AG04449 (cell line): Measurements from ENCODE around the gene NGEF.

Source experiments
- CTCF ChIA-PET: fragments of 350-600 bp; formaldehyde crosslinking; extraction: SDS; loops from one replicate; lab custom pipeline; 2021; ENCODE audit warnings: antibody characterized with exemption; lab: Yijun Ruan, JAX
- POLR2A ChIA-PET: fragments of 400-600, 350-600 bp; formaldehyde crosslinking; extraction: SDS; loops from one replicate; lab custom pipeline; 2020; ENCODE audit warnings: antibody characterized with exemption, inconsistent platforms; lab: Yijun Ruan, JAX
- DNase-seq: peaks from one replicate; pipeline ENCODE4 v3.0.0-alpha.2; 2010; ENCODE audit warnings: low read depth, low spot score
- H3K4me3 ChIP-seq: 2 replicates; pipeline ENCODE4 v1.5.1; 2011; ENCODE audit warnings: low read depth, mild to moderate bottlenecking, control low read depth, low read length
- TF ChIP-seq, protein P1 (sequence below): IDR thresholded peaks from one replicate; pipeline ENCODE4 v1.5.1; 2011; ENCODE audit warnings: mild to moderate bottlenecking, moderate library complexity, low read length, control low read depth, inconsistent platforms; ENCODE audit not compliant: insufficient read depth; ENCODE audit errors: missing control alignments

Gene NGEF

GRCh38 chr2:232940724-232941123 is 72.3 kb downstream of the NGEF start:
- TF ChIP-seq, protein P1, sequence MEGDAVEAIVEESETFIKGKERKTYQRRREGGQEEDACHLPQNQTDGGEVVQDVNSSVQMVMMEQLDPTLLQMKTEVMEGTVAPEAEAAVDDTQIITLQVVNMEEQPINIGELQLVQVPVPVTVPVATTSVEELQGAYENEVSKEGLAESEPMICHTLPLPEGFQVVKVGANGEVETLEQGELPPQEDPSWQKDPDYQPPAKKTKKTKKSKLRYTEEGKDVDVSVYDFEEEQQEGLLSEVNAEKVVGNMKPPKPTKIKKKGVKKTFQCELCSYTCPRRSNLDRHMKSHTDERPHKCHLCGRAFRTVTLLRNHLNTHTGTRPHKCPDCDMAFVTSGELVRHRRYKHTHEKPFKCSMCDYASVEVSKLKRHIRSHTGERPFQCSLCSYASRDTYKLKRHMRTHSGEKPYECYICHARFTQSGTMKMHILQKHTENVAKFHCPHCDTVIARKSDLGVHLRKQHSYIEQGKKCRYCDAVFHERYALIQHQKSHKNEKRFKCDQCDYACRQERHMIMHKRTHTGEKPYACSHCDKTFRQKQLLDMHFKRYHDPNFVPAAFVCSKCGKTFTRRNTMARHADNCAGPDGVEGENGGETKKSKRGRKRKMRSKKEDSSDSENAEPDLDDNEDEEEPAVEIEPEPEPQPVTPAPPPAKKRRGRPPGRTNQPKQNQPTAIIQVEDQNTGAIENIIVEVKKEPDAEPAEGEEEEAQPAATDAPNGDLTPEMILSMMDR = no peak
- CTCF ChIA-PET = no interaction called here
- POLR2A ChIA-PET = no interaction called here
- no peak overlapping the region for H3K4me3 ChIP-seq
- no peak for DNase-seq

GRCh38 chr2:232937278-232937906 is 75.7 kb downstream of the NGEF start:
- CTCF ChIA-PET = interaction anchor here (1.3 kb wide), 1 partner anchor 116 kb away, joined by 4 read pairs; no protein-coding TSS in a partner anchor
- H3K4me3 ChIP-seq = no peak overlapping the region
- TF ChIP-seq, protein P1 = no peak
- POLR2A ChIA-PET = no interaction called here
- no peak for DNase-seq

- TF ChIP-seq, protein P1 = no peak
- ChIA-PET POLR2A (no interaction called here), CTCF (interaction anchor here (1.1 kb wide), 1 partner anchor 123 kb away, joined by 3 read pairs; no protein-coding TSS in a partner anchor)
- no peak for DNase-seq
- H3K4me3 ChIP-seq = no peak overlapping the region
Measured at GRCh38 chr2:232931636-232932035, 81.4 kb downstream of the NGEF start.

DNA sequence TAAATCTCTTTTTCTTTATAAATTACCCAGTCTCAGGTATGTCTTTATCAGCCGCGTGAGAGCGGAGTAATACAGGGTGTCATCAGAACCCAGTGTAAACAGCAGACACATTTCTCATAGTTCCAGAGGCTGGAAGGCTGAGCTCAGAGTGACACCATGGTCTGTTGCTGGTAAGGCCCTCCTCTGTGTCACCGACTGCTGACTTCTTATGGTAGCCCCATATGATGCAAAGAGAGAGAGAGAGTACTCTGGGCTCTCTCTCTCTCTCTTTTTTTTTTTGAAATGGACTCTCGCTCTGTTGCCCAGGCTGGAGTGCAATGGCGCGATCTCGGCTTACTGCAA is 83.0 kb downstream of the NGEF start:
- DNase-seq = no peak
- CTCF ChIA-PET = no interaction called here
- POLR2A ChIA-PET = interaction anchor here (0.5 kb wide), 1 partner anchor 35 kb away, joined by 3 read pairs; no protein-coding TSS in a partner anchor
- no peak overlapping the region for H3K4me3 ChIP-seq
- TF ChIP-seq, protein P1 = no peak

DNA sequence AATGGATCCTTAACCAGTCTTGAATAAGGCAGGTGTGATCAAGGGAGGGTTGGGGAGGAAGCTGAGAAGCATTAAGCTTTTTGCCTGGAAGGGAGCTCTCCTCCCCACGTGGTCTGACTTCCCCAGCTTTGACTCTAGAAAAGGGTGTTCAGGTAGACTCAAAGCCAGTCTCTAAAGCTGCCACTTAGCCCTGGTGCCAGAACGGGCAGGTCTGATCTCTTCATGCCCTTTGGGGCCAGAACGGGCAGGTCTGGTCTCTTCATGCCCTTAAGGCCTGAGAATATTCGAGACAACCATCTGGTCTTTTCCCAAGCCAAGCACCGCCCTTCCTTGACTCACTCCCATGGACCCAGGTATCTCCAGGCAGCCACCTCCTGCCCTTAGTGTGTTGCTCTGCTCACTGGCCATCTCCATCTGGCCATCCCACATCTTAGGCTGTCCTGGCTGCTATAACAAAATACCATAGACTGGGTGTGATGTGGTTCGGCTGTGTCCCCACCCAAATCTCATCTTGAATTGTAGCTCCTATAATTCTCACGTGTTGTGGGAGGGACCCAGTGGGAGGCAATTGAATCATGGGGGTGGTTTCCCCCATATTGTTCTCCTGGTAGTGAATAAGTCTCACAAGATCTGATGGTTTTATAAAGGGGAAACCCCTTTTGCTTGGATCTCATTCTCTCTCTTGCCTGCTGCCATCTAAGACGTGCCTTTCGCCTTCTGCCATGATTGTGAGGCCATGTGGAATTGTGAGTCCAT is 83.6 kb downstream of the NGEF start:
- no peak for DNase-seq
- ChIA-PET CTCF (no interaction called here), POLR2A (interaction anchor here (0.5 kb wide), 1 partner anchor 34 kb away, joined by 3 read pairs; no protein-coding TSS in a partner anchor)
- TF ChIP-seq, protein P1 = no peak
- H3K4me3 ChIP-seq = no peak overlapping the region

DNA sequence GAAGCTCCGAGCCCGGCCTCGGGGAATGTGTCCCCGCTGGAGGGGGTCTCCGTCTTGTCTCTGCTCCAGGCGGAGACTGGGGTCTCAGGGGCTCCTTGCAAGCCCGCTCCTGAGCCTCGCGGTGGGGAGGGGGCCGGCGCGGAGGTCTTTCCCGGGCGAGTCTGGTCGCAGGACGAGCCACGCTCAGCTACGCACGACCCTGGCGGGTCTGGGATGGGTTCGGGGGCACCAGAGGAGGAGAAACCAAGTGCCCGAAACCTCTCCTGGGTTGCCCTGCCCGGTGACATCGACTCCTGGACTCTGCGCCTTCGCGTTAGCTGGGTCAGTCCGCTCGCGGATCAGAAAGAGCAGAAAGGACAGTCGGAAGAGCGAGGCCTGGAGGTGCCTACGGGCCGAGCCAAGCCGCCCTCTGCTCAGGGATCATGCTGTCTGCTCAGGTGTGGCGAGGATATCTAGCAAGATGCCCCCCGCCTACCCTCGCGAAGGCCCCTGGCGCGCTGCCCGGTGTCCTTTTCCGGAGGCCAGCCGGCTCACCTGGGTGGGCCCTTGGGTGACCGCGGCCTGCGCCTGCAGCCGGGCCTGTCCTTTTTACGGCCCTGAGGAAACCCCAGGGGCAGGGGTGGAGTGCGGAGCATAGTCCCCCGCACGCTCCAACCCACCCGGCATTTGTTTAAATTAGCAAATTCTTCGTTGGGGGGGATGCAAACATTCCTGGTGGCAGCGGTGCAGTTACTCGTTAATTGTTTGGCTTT is 84.3 kb downstream of the NGEF start:
- ChIA-PET CTCF (no interaction called here), POLR2A (no interaction called here)
- DNase-seq = no peak
- no peak overlapping the region for H3K4me3 ChIP-seq
- TF ChIP-seq, protein P1 = no peak
